ENCODE data around the gene ADRM1. TPM values are rescaled to one million over a fixed set of nuclear protein-coding genes. Genes with fewer than 3 reads are reported as not detected.

The ADRM1 gene
- total RNA-seq, 1 experiment from 2014 or later = 173 TPM

- Histone ChIP-seq H3K4me3 (no peak overlapping the region), H3F3A (ENCODE audit: insufficient read depth, low read depth) (peaks cover 5% of the 10 kb centered on the region; the same call in 1 of the 2 replicates), H3K9me2 (ENCODE audit: insufficient read depth) (no peaks in the 10 kb centered on the region), H3K27me3 (ENCODE audit: insufficient read depth, low read depth) (no peaks in the 10 kb centered on the region), H2AFZ (no peak overlapping the region), H3K4me2 (no peak overlapping the region), H3K36me3 (ENCODE audit: low read depth) (peaks cover 7% of the 10 kb centered on the region; the same call in 1 of the 2 replicates), H4K20me1 (ENCODE audit: insufficient read depth) (peaks cover 95% of the 10 kb centered on the region), H3K4me1 (replicated peaks; ENCODE audit: insufficient read depth) (no peaks in the 10 kb centered on the region), H3K9me3 (ENCODE audit: insufficient read depth, low read depth) (no peaks in the 10 kb centered on the region), H3K27ac (no peak overlapping the region), H3K79me2 (ENCODE audit: low read depth) (peaks cover 38% of the 10 kb centered on the region)
- TF ChIP-seq, protein P1, sequence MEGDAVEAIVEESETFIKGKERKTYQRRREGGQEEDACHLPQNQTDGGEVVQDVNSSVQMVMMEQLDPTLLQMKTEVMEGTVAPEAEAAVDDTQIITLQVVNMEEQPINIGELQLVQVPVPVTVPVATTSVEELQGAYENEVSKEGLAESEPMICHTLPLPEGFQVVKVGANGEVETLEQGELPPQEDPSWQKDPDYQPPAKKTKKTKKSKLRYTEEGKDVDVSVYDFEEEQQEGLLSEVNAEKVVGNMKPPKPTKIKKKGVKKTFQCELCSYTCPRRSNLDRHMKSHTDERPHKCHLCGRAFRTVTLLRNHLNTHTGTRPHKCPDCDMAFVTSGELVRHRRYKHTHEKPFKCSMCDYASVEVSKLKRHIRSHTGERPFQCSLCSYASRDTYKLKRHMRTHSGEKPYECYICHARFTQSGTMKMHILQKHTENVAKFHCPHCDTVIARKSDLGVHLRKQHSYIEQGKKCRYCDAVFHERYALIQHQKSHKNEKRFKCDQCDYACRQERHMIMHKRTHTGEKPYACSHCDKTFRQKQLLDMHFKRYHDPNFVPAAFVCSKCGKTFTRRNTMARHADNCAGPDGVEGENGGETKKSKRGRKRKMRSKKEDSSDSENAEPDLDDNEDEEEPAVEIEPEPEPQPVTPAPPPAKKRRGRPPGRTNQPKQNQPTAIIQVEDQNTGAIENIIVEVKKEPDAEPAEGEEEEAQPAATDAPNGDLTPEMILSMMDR (conservative IDR thresholded peaks at IDR 0.05) = no peak
- TF ChIP-seq EZH2 (IDR thresholded peaks at IDR 0.05; ENCODE audit: low read depth) = no peak
- intact Hi-C loops (cut with micrococcal nuclease; ENCODE audit: unreplicated experiment) = no loop called here
- ChIA-PET CTCF (no interaction called here), POLR2A (ENCODE audit: unreplicated experiment) (no interaction called here)
- DNase-seq = no peak
- no TSS peak for BruUV-seq (replicated peaks)
Observed at GRCh38 chr20:62255976-62256375, 46.8 kb upstream of the ADRM1 start.

DNA sequence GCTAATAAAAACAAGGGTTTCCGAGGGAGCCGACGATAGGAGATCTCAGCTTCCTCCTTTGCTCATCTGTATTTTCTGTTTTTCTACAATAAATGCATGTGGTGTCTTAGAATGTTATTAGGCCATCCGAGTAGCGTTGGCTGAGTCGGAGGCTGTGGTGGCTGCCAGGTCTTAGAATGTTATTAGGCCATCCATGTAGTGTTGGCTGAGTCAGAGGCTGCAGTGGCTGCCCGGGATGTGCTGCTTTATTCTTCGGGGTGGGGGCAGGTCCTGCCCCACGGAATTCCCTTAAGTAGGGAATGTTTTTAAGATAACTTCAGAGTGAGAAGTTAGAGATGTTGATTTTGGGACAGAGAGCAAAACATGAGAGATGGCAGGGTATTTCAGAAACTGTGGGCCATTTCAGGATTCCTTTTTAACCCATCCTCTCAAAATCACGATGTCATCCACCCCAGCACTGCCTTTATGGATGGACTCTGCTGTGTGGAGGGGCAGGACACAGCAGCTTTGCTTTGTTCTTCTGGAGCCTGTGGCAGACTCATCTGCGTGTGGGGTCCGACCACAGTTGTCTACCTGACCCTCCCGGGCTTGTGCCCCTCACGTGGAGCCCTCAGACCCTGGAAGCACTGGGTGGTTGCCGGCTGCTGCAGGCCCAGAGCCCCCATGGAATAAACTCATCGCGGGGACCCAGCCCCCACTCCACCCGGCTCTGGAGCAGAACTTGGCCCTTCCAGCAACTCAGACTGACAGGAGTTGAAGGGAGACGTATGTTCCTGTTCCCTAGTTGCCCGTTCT, 44.1 kb upstream of the ADRM1 start:
- no peaks in the 10 kb centered on the region for H3K27me3 ChIP-seq (ENCODE audit: insufficient read depth, low read depth)
- H3K27ac ChIP-seq = no peak overlapping the region

DNA sequence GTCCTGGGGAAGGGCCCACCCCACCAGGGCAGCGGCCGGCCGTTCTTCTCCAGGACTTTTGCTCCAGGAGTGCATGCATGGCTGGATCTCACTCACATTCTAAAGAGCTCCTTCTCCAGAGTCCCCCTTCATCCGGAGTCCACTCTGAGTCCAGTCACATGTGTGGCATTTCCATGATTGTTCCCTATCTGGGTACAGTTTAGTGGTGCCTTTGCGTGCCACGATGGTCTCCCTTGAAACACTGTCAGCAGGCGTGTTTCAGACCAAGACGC, 43.6 kb upstream of the ADRM1 start:
- BruUV-seq (replicated peaks) = no TSS peak
- H3K27ac ChIP-seq = no peak overlapping the region
- ChIA-PET CTCF (no interaction called here), POLR2A (ENCODE audit: unreplicated experiment) (no interaction called here)
- no peak overlapping the region for H3K4me2 ChIP-seq
- no peaks in the 10 kb centered on the region for H3K4me1 ChIP-seq (replicated peaks; ENCODE audit: insufficient read depth)
- peaks cover 7% of the 10 kb centered on the region for H3K36me3 ChIP-seq (ENCODE audit: low read depth)
- peaks cover 5% of the 10 kb centered on the region; the same call in 1 of the 2 replicates for H3F3A ChIP-seq (ENCODE audit: insufficient read depth, low read depth)
- no peak overlapping the region for H3K4me3 ChIP-seq
- TF ChIP-seq EZH2 (IDR thresholded peaks at IDR 0.05; ENCODE audit: low read depth) = no peak
- TF ChIP-seq, protein P1 (conservative IDR thresholded peaks at IDR 0.05) = no peak
- no peaks in the 10 kb centered on the region for H3K9me3 ChIP-seq (ENCODE audit: insufficient read depth, low read depth)
- no peak overlapping the region for H2AFZ ChIP-seq
- intact Hi-C loops (cut with micrococcal nuclease; ENCODE audit: unreplicated experiment) = no loop called here
- no peak for DNase-seq
- no peaks in the 10 kb centered on the region for H3K27me3 ChIP-seq (ENCODE audit: insufficient read depth, low read depth)
- peaks cover 16% of the 10 kb centered on the region; the same call in 1 of the 2 replicates for H3K79me2 ChIP-seq (ENCODE audit: low read depth)
- H3K9me2 ChIP-seq (ENCODE audit: insufficient read depth) = no peaks in the 10 kb centered on the region
- peaks cover 69% of the 10 kb centered on the region for H4K20me1 ChIP-seq (ENCODE audit: insufficient read depth)

More for the DNA sequence above, 44.1 kb upstream of the ADRM1 start:
- Histone ChIP-seq H3F3A (ENCODE audit: insufficient read depth, low read depth) (peaks cover 5% of the 10 kb centered on the region; the same call in 1 of the 2 replicates), H3K79me2 (ENCODE audit: low read depth) (peaks cover 16% of the 10 kb centered on the region; the same call in 1 of the 2 replicates), H3K9me2 (ENCODE audit: insufficient read depth) (no peaks in the 10 kb centered on the region), H2AFZ (no peak overlapping the region), H3K4me1 (replicated peaks; ENCODE audit: insufficient read depth) (no peaks in the 10 kb centered on the region), H3K4me3 (no peak overlapping the region), H4K20me1 (ENCODE audit: insufficient read depth) (peaks cover 74% of the 10 kb centered on the region), H3K4me2 (no peak overlapping the region), H3K36me3 (ENCODE audit: low read depth) (peaks cover 7% of the 10 kb centered on the region; the same call in 1 of the 2 replicates), H3K9me3 (ENCODE audit: insufficient read depth, low read depth) (no peaks in the 10 kb centered on the region)
- CTCF ChIA-PET = no interaction called here
- intact Hi-C loops (cut with micrococcal nuclease; ENCODE audit: unreplicated experiment) = no loop called here
- POLR2A ChIA-PET (ENCODE audit: unreplicated experiment) = no interaction called here
- DNase-seq = no peak
- BruUV-seq (replicated peaks) = no TSS peak
- no peak for TF ChIP-seq EZH2 (IDR thresholded peaks at IDR 0.05; ENCODE audit: low read depth)
- TF ChIP-seq, protein P1 (conservative IDR thresholded peaks at IDR 0.05) = no peak

All from PC-9 (cell line).